ENCODE measurements around the gene C4orf17.

The C4orf17 gene

DNA sequence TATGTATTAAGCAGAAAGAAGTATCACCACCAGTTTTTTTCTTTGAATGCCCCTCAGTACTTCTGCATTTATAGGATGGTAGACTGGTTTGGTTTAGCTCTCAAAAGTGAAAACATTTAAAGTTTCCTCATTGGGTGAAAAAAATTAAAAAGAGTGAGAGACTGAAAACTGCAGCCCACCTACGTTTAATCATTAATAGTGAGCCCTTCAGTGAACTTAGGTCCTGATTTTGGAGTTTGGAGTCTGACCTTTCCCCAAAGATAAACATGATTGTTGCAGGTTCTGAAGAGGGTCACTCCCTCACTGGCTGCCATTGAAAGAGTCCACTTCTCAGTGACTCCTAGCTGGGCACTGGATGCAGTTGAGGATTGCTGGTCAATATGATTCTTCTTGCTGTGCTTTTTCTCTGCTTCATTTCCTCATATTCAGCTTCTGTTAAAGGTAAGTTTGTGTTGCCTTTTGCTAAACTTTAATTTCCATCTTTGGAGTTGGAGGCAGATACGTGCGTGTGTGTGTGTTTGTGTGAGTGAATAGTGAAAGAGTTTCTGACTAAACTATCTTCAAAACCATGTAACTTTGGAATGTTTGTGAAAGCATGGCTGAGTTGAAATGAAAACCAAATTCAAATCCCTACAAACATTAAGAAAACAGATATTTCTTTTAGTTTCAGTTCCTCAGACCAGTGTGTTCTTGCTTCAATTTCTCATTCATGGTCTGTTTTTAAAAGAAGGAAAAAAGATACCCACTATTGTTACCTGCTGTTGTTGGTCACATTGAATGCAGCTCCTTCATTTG is 63.9 kb downstream of the C4orf17 start, which contains the start of gene MTTP:
Gene MTTP, plus strand, starts transcription at position 295 of the 795 bp plus-strand sequence. Its CDS starts 86 bp downstream, at position 381.
- peak; percentile 22 for DNase-seq (ENCODE audit: extremely low spot score)
- ChIA-PET POLR2A (no interaction called here), CTCF (no interaction called here)
- TF ChIP-seq, protein P1, sequence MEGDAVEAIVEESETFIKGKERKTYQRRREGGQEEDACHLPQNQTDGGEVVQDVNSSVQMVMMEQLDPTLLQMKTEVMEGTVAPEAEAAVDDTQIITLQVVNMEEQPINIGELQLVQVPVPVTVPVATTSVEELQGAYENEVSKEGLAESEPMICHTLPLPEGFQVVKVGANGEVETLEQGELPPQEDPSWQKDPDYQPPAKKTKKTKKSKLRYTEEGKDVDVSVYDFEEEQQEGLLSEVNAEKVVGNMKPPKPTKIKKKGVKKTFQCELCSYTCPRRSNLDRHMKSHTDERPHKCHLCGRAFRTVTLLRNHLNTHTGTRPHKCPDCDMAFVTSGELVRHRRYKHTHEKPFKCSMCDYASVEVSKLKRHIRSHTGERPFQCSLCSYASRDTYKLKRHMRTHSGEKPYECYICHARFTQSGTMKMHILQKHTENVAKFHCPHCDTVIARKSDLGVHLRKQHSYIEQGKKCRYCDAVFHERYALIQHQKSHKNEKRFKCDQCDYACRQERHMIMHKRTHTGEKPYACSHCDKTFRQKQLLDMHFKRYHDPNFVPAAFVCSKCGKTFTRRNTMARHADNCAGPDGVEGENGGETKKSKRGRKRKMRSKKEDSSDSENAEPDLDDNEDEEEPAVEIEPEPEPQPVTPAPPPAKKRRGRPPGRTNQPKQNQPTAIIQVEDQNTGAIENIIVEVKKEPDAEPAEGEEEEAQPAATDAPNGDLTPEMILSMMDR (IDR thresholded peaks at IDR 0.05; ENCODE audit: control extremely low read depth, extremely low read depth, low read depth, missing control alignments), result no peak

DNA sequence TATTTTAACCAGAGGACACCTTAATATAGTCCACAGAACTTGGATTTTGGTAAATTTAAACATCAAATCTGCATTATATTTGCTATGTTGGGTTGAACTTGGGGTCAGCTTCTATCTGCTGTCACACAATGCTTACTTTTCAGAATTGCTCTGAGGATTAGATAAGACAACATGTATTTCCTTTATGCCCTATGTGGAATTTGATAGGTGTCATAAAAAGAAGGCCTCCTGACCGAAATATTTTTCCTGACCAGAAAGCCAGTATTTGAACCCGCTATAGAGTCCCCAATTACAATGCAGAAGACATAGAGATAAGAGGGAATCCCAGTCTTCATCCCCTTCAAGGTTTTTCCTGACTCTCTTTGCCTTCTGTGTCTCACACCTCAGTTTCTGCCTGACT is 67.9 kb downstream of the C4orf17 start:
- ChIA-PET CTCF (interaction anchor here (1.0 to 1.1 kb wide), 2 partner anchors 12 to 233 kb away, joined by 3 to 4 read pairs; no protein-coding TSS in a partner anchor), POLR2A (no interaction called here)
- TF ChIP-seq, protein P1 (IDR thresholded peaks at IDR 0.05; ENCODE audit: control extremely low read depth, extremely low read depth, low read depth, missing control alignments), result no peak

DNA sequence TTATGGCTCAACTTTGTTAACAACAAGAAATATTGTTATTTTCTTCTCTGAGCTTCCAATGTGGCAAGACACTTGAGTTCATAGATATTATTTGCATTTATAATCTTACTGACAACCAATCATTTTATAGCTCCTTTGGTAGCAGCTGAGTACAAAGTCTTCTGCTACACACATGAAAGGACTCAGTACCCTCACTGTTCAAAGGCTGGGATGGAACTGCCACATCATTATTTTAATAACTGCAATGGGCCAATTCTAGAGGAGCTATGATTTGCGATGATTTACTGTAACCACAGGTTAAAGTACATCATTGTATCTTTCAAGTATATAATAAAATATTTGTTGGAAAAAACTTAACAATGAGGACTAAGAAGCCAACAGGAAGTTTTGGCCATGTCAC is 74.7 kb downstream of the C4orf17 start:
- CTCF ChIA-PET, result interaction anchor here (1.1 kb wide), 1 partner anchor 45 kb away, joined by 3 read pairs; no protein-coding TSS in a partner anchor
- POLR2A ChIA-PET, result no interaction called here
- DNase-seq (ENCODE audit: extremely low spot score), result no peak
- TF ChIP-seq, protein P1 (IDR thresholded peaks at IDR 0.05; ENCODE audit: control extremely low read depth, extremely low read depth, low read depth, missing control alignments), result no peak

More for the DNA sequence above, 67.9 kb downstream of the C4orf17 start:
- DNase-seq (ENCODE audit: extremely low spot score), result no peak

DNA sequence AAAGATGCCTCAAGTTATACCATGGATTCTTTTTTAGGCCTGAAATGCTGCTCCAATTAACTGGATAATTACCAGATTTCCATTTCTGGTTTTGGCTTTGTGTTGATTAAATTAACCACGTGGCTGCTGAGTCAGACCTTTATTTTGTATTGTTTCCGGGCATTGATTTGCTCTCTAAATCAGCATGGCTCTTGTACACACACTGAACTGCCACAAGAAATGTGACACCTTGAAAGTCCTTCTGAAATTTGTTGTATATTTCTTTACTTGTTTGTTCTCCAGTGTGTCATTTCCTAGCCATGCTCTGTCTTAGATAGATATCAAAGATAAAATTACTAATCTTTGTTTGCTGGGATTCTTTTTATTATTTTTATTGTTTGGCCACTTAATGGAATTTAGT is 75.5 kb downstream of the C4orf17 start:
- no peak for DNase-seq (ENCODE audit: extremely low spot score)
- POLR2A ChIA-PET, result no interaction called here
- CTCF ChIA-PET, result no interaction called here
- TF ChIP-seq, protein P1 (IDR thresholded peaks at IDR 0.05; ENCODE audit: control extremely low read depth, extremely low read depth, low read depth, missing control alignments), result no peak

DNA sequence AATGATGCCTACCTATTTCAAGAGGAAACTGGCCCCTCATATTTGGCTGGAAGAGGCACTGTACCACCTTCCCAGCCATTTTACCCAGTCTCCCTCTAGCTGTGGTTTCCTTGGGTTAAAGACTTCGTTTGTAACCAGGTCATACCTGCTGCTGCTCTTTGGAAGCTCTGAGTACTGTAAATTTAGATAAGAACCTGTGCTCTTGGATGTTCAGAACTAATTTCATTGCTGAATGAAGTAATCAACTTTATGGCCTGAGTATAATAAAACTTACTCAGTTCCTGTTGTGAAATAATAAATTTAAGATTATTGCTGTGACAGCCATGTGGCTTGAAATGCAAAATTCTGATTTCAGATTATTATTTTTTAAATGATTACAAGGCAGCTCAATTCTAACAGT is 76.0 kb downstream of the C4orf17 start:
- TF ChIP-seq, protein P1 (IDR thresholded peaks at IDR 0.05; ENCODE audit: control extremely low read depth, extremely low read depth, low read depth, missing control alignments), result no peak
- POLR2A ChIA-PET, result no interaction called here
- DNase-seq (ENCODE audit: extremely low spot score), result no peak
- CTCF ChIA-PET, result interaction anchor here (1.0 to 1.2 kb wide), 2 partner anchors 10 to 28 kb away, joined by 3 read pairs; no protein-coding TSS in a partner anchor

DNA sequence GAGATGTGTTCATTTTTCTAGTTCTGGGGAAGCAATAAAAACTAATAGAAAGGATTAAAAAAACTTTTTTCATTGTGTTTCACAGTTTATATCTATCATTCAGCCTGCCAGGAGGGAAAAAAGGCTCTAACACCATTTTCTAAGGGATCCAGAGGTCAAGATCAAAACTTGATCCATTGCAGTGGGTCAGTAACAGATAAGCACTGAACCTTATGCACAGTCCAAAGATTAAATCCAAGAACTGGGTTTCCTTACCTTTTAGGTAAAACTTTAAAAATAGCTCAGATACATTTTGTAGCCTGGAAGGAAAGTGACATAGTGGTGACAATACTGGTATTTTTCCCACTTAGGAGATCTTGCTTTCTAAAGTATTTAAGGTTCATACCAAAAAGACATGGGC is 76.5 kb downstream of the C4orf17 start:
- ChIA-PET POLR2A (no interaction called here), CTCF (interaction anchor here (1.0 to 1.2 kb wide), 2 partner anchors 11 to 28 kb away, joined by 3 read pairs; no protein-coding TSS in a partner anchor)
- TF ChIP-seq, protein P1 (IDR thresholded peaks at IDR 0.05; ENCODE audit: control extremely low read depth, extremely low read depth, low read depth, missing control alignments), result no peak
- DNase-seq (ENCODE audit: extremely low spot score), result no peak
